ENCODE measurements around the gene WNT3A. TPM values are rescaled to one million over a fixed set of nuclear protein-coding genes. Genes with fewer than 3 reads are reported as not detected.

Gene WNT3A
- total RNA-seq, 1 donor from 2014 or later, result not detected

- Histone ChIP-seq H3K27ac (no peak overlapping the region), H3K9me3 (no peaks in the 10 kb centered on the region), H3K27me3 (no peaks in the 10 kb centered on the region), H3K36me3 (peaks cover 0 to 11% of the 10 kb centered on the region in 2 donors), H3K4me3 (no peak overlapping the region), H3K4me1 (peaks cover 36% of the 10 kb centered on the region)
- no peak for TF ChIP-seq CTCF (IDR thresholded peaks at IDR 0.05)
- TF ChIP-seq POLR2A (IDR thresholded peaks at IDR 0.05), result no peak
- no peak for TF ChIP-seq POLR2AphosphoS5 (IDR thresholded peaks at IDR 0.05; ENCODE audit: insufficient read depth in 1 of 2, low read depth in 1 of 2)
- intact Hi-C loops (cut with DNase I), result no loop called here
- no peak for DNase-seq (ENCODE audit: extremely low spot score in 2 of 2)
Observed at GRCh38 chr1:228107636-228108035, 100.8 kb downstream of the WNT3A start.

- H3K4me3 ChIP-seq, result peak overlapping the region; percentile 86 to 87
- no peaks in the 10 kb centered on the region for H3K9me3 ChIP-seq
- peaks cover 36% of the 10 kb centered on the region for H3K4me1 ChIP-seq
- H3K36me3 ChIP-seq, result peaks cover 0 to 11% of the 10 kb centered on the region in 2 donors
- no peaks in the 10 kb centered on the region for H3K27me3 ChIP-seq
- TF ChIP-seq POLR2AphosphoS5 (IDR thresholded peaks at IDR 0.05; ENCODE audit: insufficient read depth in 1 of 2, low read depth in 1 of 2) (no peak), CTCF (IDR thresholded peaks at IDR 0.05) (no peak), POLR2A (IDR thresholded peaks at IDR 0.05) (no peak)
- intact Hi-C loops (cut with DNase I), result no loop called here
- peak overlapping the region; percentile 94 for H3K27ac ChIP-seq
- DNase-seq (ENCODE audit: extremely low spot score in 2 of 2), result no peak
Observed at GRCh38 chr1:228108055-228108690, 101.4 kb downstream of the WNT3A start.

GRCh38 chr1:228108742-228109072, 101.9 kb downstream of the WNT3A start:
- no peak for TF ChIP-seq CTCF (IDR thresholded peaks at IDR 0.05)
- Histone ChIP-seq H3K27ac (peak overlapping the region; percentile 94), H3K36me3 (peaks cover 0 to 11% of the 10 kb centered on the region in 2 donors), H3K4me3 (peak overlapping the region; percentile 86 to 87), H3K27me3 (no peaks in the 10 kb centered on the region), H3K4me1 (peaks cover 33% of the 10 kb centered on the region), H3K9me3 (no peaks in the 10 kb centered on the region)
- intact Hi-C loops (cut with DNase I), result no loop called here
- no peak for DNase-seq (ENCODE audit: extremely low spot score in 2 of 2)

- peak; percentile 99 to 100 for TF ChIP-seq POLR2AphosphoS5 (IDR thresholded peaks at IDR 0.05; ENCODE audit: insufficient read depth in 1 of 2, low read depth in 1 of 2)
- peak; percentile 37 to 89 for TF ChIP-seq POLR2A (IDR thresholded peaks at IDR 0.05)
- no peak for TF ChIP-seq CTCF (IDR thresholded peaks at IDR 0.05)
- intact Hi-C loops (cut with DNase I), result no loop called here
- Histone ChIP-seq H3K9me3 (no peaks in the 10 kb centered on the region), H3K27ac (peak within 1 kb of the TSS; percentile 94), H3K4me3 (peak within 1 kb of the TSS; percentile 86 to 87), H3K36me3 (peaks cover 0 to 11% of the 10 kb centered on the region in 2 donors), H3K4me1 (peaks cover 27% of the 10 kb centered on the region), H3K27me3 (no peaks in the 10 kb centered on the region)
- peak in 1 of 2 donors; percentile 99 for DNase-seq (ENCODE audit: extremely low spot score in 2 of 2)
Observed at GRCh38 chr1:228109073-228109961, 102.5 kb downstream of the WNT3A start, which contains the start of gene MRPL55. Gene MRPL55, minus strand, starts transcription at chr1:228109299. Its CDS starts 1,039 bp downstream, at chr1:228108260.

All from vagina (tissue), 2 donors.